BLaER1 (cell line): ENCODE data around the gene CAVIN1.

ENCODE experiments used
- H3K27ac ChIP-seq: shearing (Covaris generic); formaldehyde crosslinking; 2 replicates; pipeline ENCODE4 v1.8.1; 2022
- H3K27me3 ChIP-seq: shearing (Covaris generic); formaldehyde crosslinking; 2 replicates; pipeline ENCODE4 v1.8.1; 2022
- H3K36me3 ChIP-seq: shearing (Covaris generic); formaldehyde crosslinking; 2 replicates; pipeline ENCODE4 v1.8.1; 2022
- H3K4me1 ChIP-seq: shearing (Covaris generic); formaldehyde crosslinking; 2 replicates; pipeline ENCODE4 v1.8.1; 2022
- H3K4me2 ChIP-seq: shearing (Covaris generic); formaldehyde crosslinking; 2 replicates; pipeline ENCODE4 v1.8.1; 2022
- H3K4me3 ChIP-seq: shearing (Covaris generic); formaldehyde crosslinking; 2 replicates; pipeline ENCODE4 v1.8.1; 2022
- H3K9ac ChIP-seq: shearing (Covaris generic); formaldehyde crosslinking; 2 replicates; pipeline ENCODE4 v1.8.1; 2022
- H3K9me3 ChIP-seq: shearing (Covaris generic); formaldehyde crosslinking; 2 replicates; pipeline ENCODE4 v1.8.1; 2022
- H4K20me1 ChIP-seq: shearing (Covaris generic); formaldehyde crosslinking; 2 replicates; pipeline ENCODE4 v1.8.1; 2022
- Cebpa-rat ChIP-seq: shearing (Covaris generic); IDR thresholded peaks from 2 replicates; pipeline ENCODE4 v1.8.1; 2022

The CAVIN1 gene

DNA sequence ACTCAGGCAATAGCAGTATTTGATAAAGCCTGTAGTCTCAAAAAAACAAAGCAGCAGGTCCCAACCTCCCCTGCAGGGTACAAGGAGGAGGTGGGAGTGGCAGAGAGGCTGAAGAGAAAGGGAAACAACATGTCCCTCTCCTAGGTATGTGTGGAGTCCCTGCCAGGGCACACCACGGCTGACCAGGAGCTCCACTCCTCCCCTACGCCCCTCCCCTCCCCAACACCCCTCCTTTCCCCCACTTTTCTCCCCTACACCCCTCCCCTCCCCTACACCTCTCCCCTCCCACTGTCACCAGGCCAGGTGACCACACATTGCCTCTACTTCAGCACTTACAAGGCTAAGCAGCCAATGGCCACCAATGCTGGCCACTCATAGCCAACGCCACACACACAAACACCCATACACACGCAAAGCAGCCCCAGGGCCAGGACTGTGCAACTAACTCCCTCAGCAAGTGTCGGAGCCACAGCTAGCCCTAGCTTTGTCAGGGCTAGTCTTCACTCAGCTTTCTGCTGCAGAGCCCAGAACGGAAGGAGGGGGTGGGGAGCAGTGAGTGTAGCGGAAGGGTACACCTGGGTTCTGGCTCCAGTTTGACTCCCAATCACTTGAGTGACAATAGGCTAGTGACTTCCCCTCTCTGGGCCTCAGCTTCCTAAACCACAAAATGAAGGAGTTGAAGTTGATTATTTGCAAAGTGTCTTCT is 8.2 kb downstream of the CAVIN1 start:
- H3K4me1 ChIP-seq, result peaks cover 28% of the 10 kb centered on the region
- no peaks in the 10 kb centered on the region for H4K20me1 ChIP-seq
- H3K27ac ChIP-seq, result peak overlapping the region; percentile 28; the same call in 1 of the 2 replicates
- H3K27me3 ChIP-seq, result peaks cover 11% of the 10 kb centered on the region
- H3K4me2 ChIP-seq, result peak overlapping the region; percentile 88
- no peak overlapping the region for H3K9ac ChIP-seq
- TF ChIP-seq Cebpa-rat, result no peak
- no peaks in the 10 kb centered on the region for H3K36me3 ChIP-seq
- no peaks in the 10 kb centered on the region for H3K9me3 ChIP-seq
- H3K4me3 ChIP-seq, result peak overlapping the region; percentile 34; the same call in 1 of the 2 replicates

- Histone ChIP-seq H3K27ac (no peak overlapping the region), H3K9me3 (no peaks in the 10 kb centered on the region), H3K9ac (no peak overlapping the region), H3K4me1 (peaks cover 28% of the 10 kb centered on the region), H3K4me3 (no peak overlapping the region), H3K4me2 (peak overlapping the region; percentile 14; the same call in 1 of the 2 replicates), H3K36me3 (no peaks in the 10 kb centered on the region), H3K27me3 (no peaks in the 10 kb centered on the region), H4K20me1 (no peaks in the 10 kb centered on the region)
- no peak for TF ChIP-seq Cebpa-rat
These were observed 9.5 kb downstream of the CAVIN1 start for GRCh38 chr17:42413464-42414040.

DNA sequence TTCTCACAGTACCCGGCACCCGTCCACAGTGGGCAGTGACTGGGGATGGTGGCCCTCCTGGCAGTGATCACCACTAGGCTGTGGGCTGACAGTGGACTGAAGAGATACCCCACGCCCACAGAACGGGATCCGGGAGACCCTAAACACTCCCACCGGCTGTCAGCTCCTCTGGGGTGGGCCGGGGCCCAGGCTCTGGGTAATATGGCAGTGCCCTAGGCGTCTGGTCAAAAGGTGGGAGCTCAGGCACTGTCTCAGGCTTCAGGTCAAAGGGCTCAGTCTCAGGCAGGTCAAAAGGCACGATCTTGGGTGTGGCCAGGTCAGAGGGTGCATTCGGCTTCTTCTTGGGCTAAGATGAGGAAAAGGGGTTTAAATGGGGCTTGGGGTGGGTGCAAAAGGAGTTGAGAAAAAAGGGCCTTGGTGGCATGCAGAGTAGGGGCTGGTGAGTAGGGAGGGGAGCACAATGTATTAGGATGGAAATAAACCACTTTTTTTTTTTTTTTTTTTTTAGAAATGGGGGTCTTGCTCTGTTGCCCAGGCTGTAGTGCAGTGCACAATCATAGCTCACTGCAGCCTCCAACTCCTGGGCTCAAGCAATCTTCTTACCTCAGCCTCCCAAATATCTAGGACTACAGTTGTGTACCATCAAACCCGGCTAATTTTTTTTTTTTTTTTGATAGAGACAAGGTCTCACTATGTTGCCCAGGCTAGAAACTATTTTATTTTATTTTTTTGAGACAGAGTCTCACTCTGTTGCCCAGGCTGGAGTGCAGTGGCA is 11.0 kb downstream of the CAVIN1 start:
- no peaks in the 10 kb centered on the region for H4K20me1 ChIP-seq
- peaks cover 28% of the 10 kb centered on the region for H3K4me1 ChIP-seq
- no peaks in the 10 kb centered on the region for H3K9me3 ChIP-seq
- no peak overlapping the region for H3K9ac ChIP-seq
- H3K4me3 ChIP-seq, result no peak overlapping the region
- no peak overlapping the region for H3K4me2 ChIP-seq
- no peak for TF ChIP-seq Cebpa-rat
- H3K27ac ChIP-seq, result no peak overlapping the region
- H3K36me3 ChIP-seq, result no peaks in the 10 kb centered on the region
- H3K27me3 ChIP-seq, result no peaks in the 10 kb centered on the region

- Histone ChIP-seq H3K36me3 (no peaks in the 10 kb centered on the region), H4K20me1 (no peaks in the 10 kb centered on the region), H3K27me3 (no peaks in the 10 kb centered on the region), H3K4me1 (peaks cover 33% of the 10 kb centered on the region), H3K27ac (no peak overlapping the region), H3K9me3 (no peaks in the 10 kb centered on the region), H3K4me3 (no peak overlapping the region), H3K4me2 (no peak overlapping the region), H3K9ac (no peak overlapping the region)
- no peak for TF ChIP-seq Cebpa-rat
These were observed 11.7 kb downstream of the CAVIN1 start for GRCh38 chr17:42411361-42411760.

GRCh38 chr17:42410319-42410685 is 12.8 kb downstream of the CAVIN1 start:
- H3K4me3 ChIP-seq, result no peak overlapping the region
- no peak overlapping the region for H3K9ac ChIP-seq
- H3K4me1 ChIP-seq, result peaks cover 30% of the 10 kb centered on the region
- no peaks in the 10 kb centered on the region for H3K27me3 ChIP-seq
- no peak for TF ChIP-seq Cebpa-rat
- H4K20me1 ChIP-seq, result no peaks in the 10 kb centered on the region
- H3K27ac ChIP-seq, result no peak overlapping the region
- H3K36me3 ChIP-seq, result no peaks in the 10 kb centered on the region
- H3K4me2 ChIP-seq, result no peak overlapping the region
- H3K9me3 ChIP-seq, result no peaks in the 10 kb centered on the region

- no peak for TF ChIP-seq Cebpa-rat
- no peak overlapping the region for H3K27ac ChIP-seq
These were observed 13.3 kb downstream of the CAVIN1 start for GRCh38 chr17:42409523-42410318.

DNA sequence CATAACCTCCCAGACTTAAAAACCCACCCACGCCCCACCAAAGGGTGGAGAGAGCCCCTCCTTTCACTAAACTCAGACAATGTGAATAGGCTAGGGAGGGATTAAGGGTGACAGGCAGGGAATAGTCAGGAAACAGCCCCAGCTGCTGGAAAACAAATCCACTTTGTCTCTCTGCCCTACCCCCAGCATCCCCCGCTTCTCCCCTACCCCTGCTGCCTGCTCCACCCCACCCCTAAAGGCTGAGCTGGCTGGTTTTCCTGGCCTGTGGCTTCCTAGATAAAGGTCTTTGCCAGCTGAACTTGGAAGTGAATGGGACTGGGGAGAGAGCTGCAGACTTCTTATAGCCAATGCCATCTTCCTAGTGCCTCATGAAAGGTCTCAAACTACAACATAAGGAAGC is 15.0 kb downstream of the CAVIN1 start:
- H3K4me2 ChIP-seq, result no peak overlapping the region
- H3K36me3 ChIP-seq, result no peaks in the 10 kb centered on the region
- no peaks in the 10 kb centered on the region for H3K9me3 ChIP-seq
- H3K4me3 ChIP-seq, result no peak overlapping the region
- TF ChIP-seq Cebpa-rat, result no peak
- H4K20me1 ChIP-seq, result no peaks in the 10 kb centered on the region
- H3K27me3 ChIP-seq, result no peaks in the 10 kb centered on the region
- no peak overlapping the region for H3K9ac ChIP-seq
- H3K27ac ChIP-seq, result no peak overlapping the region
- H3K4me1 ChIP-seq, result peaks cover 11% of the 10 kb centered on the region

More at GRCh38 chr17:42409523-42410318, 13.3 kb downstream of the CAVIN1 start:
- no peaks in the 10 kb centered on the region for H4K20me1 ChIP-seq
- no peak overlapping the region for H3K9ac ChIP-seq
- H3K4me2 ChIP-seq, result no peak overlapping the region
- H3K9me3 ChIP-seq, result no peaks in the 10 kb centered on the region
- H3K36me3 ChIP-seq, result no peaks in the 10 kb centered on the region
- no peak overlapping the region for H3K4me3 ChIP-seq
- peaks cover 25% of the 10 kb centered on the region for H3K4me1 ChIP-seq
- H3K27me3 ChIP-seq, result no peaks in the 10 kb centered on the region

DNA sequence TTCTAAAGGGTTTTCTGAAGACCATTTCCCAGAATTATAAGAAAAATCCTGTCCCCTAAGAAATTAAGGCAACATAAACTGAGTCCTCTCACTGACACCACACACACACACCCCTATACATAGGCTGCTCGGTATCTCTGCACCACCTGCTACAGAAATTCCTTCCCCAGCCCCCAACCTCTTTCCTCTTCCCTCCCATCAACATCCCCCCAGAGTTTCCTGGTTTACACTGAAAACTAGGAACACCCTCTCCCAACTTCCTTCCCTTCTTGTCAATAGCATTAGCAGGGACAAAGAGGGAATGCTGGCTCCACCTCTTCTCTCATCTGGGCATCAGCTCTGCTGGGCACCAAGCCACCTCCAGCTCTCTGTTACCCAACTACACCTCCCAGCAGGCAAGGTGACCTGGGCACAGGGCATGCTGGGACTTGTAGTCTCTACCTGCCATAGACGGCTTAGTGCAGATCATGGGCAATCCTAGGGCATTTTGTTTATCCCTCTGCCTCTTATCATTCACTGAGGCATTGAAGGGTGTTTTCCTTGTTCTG is 15.7 kb downstream of the CAVIN1 start:
- Histone ChIP-seq H3K4me3 (no peak overlapping the region), H3K4me1 (peaks cover 11% of the 10 kb centered on the region)

GRCh38 chr17:42406615-42407288 is 16.3 kb downstream of the CAVIN1 start:
- no peak overlapping the region for H3K27ac ChIP-seq
- H3K4me1 ChIP-seq, result peaks cover 11% of the 10 kb centered on the region
- no peaks in the 10 kb centered on the region for H3K27me3 ChIP-seq
- no peaks in the 10 kb centered on the region for H4K20me1 ChIP-seq
- no peaks in the 10 kb centered on the region for H3K36me3 ChIP-seq
- no peak overlapping the region for H3K9ac ChIP-seq
- no peak overlapping the region for H3K4me3 ChIP-seq
- H3K4me2 ChIP-seq, result no peak overlapping the region
- no peaks in the 10 kb centered on the region for H3K9me3 ChIP-seq
- no peak for TF ChIP-seq Cebpa-rat

More for the DNA sequence above, 15.7 kb downstream of the CAVIN1 start:
- H4K20me1 ChIP-seq, result no peaks in the 10 kb centered on the region
- no peak overlapping the region for H3K4me2 ChIP-seq
- no peaks in the 10 kb centered on the region for H3K36me3 ChIP-seq
- TF ChIP-seq Cebpa-rat, result no peak
- H3K9ac ChIP-seq, result no peak overlapping the region
- H3K27ac ChIP-seq, result no peak overlapping the region
- no peaks in the 10 kb centered on the region for H3K27me3 ChIP-seq
- H3K9me3 ChIP-seq, result no peaks in the 10 kb centered on the region
